SU-DHL-6 (cell line): ENCODE data around the gene HAPLN2.

ENCODE experiments used
- H2AFZ ChIP-seq: fragments of 200-600 bp; sonication (generic); 2 replicates; pipeline ENCODE4 v1.6.1; 2014; ENCODE audit warnings: low read depth, mild to moderate bottlenecking, moderate library complexity, mixed read lengths, antibody characterized with exemption, low read length; ENCODE audit not compliant: severe bottlenecking
- H3F3A ChIP-seq: fragments of 200-600 bp; shearing (Covaris generic); 2 replicates; pipeline ENCODE4 v1.6.0; 2016; ENCODE audit warnings: antibody characterized with exemption, mild to moderate bottlenecking; ENCODE audit not compliant: insufficient read depth
- H3K27ac ChIP-seq: fragments of 200-600 bp; sonication (generic); 2 replicates; pipeline ENCODE4 v1.5.1; 2016; ENCODE audit warnings: low read depth, mild to moderate bottlenecking, low read length, moderate library complexity, mixed read lengths
- H3K27me3 ChIP-seq: fragments of 200-600 bp; sonication (generic), shearing (Covaris generic); 2 replicates; pipeline ENCODE4 v1.6.0; 2014; ENCODE audit warnings: mild to moderate bottlenecking, low read length
- H3K36me3 ChIP-seq: fragments of 200-600 bp; sonication (generic); 2 replicates; pipeline ENCODE4 v1.6.1; 2014; ENCODE audit warnings: mild to moderate bottlenecking, low read length, mixed read lengths
- H3K4me2 ChIP-seq: fragments of 300-600, 200-600 bp; shearing (Covaris generic), sonication (generic); 2 replicates; pipeline ENCODE4 v1.6.0; 2014; ENCODE audit warnings: low read length, low read depth, mild to moderate bottlenecking; ENCODE audit not compliant: poor library complexity, severe bottlenecking
- H3K4me3 ChIP-seq: fragments of 200-600 bp; sonication (generic); 2 replicates; pipeline ENCODE4 v1.5.1; 2014; ENCODE audit warnings: antibody characterized with exemption, low read length, mild to moderate bottlenecking, mixed read lengths; ENCODE audit not compliant: insufficient read depth, poor library complexity, severe bottlenecking
- H3K79me2 ChIP-seq: fragments of 200-600 bp; sonication (generic); 2 replicates; pipeline ENCODE4 v1.6.1; 2014; ENCODE audit warnings: mild to moderate bottlenecking, low read length, moderate library complexity; ENCODE audit not compliant: insufficient read depth
- H3K9ac ChIP-seq: fragments of 200-600 bp; sonication (generic); 2 replicates; pipeline ENCODE4 v1.7.0; 2014; ENCODE audit warnings: mild to moderate bottlenecking, low read length
- H3K9me2 ChIP-seq: fragments of 200-600 bp; sonication (generic); replicated peaks from 2 replicates; pipeline ENCODE4 v1.6.1; 2014; ENCODE audit warnings: low read length; ENCODE audit not compliant: insufficient read depth
- H3K9me3 ChIP-seq: fragments of 200-600 bp; sonication (generic); 2 replicates; pipeline ENCODE4 v1.6.1; 2014; ENCODE audit warnings: low read length, mixed read lengths; ENCODE audit not compliant: insufficient read depth
- H4K20me1 ChIP-seq: fragments of 200-600 bp; sonication (generic); 2 replicates; pipeline ENCODE4 v1.6.1; 2014; ENCODE audit warnings: low read depth, mild to moderate bottlenecking, antibody characterized with exemption, low read length, moderate library complexity, mixed read lengths
- EZH2phosphoT487 ChIP-seq: fragments of 200-600 bp; sonication (generic), shearing (Covaris generic); conservative IDR thresholded peaks from 2 replicates; pipeline ENCODE4 v1.6.1; 2018; ENCODE audit warnings: mild to moderate bottlenecking, antibody characterized with exemption, low read length, moderate library complexity, mixed read lengths
- TF ChIP-seq, protein P1 (sequence below): fragments of 200-600 bp; sonication (generic); IDR thresholded peaks from one replicate; pipeline ENCODE4 v1.5.1; 2017; ENCODE audit warnings: antibody characterized with exemption, mild to moderate bottlenecking, low read length, moderate library complexity; ENCODE audit not compliant: insufficient read depth, poor library complexity, severe bottlenecking

The HAPLN2 gene

DNA sequence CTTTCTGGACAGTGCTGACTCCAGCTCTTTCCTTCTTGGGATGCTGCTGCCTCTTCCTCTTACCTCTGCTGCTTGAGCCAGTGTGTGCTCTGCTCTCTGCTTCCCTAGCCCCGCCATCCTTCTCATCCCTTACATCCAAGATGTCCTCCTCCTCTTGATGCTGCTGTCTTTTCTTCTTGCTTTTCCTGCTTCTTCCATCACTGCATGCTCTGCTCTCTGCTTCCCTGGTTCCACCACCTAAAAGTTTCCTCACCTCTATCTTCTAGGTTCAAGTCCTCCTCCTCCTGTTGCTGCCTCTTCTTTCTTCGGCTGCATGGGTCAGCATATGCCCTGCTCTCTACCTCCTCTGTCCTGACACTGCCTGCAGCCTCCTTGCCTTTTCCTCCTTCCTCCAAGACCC lies 24.2 kb upstream of the HAPLN2 start:
- H3K36me3 ChIP-seq = no peaks in the 10 kb centered on the region

DNA sequence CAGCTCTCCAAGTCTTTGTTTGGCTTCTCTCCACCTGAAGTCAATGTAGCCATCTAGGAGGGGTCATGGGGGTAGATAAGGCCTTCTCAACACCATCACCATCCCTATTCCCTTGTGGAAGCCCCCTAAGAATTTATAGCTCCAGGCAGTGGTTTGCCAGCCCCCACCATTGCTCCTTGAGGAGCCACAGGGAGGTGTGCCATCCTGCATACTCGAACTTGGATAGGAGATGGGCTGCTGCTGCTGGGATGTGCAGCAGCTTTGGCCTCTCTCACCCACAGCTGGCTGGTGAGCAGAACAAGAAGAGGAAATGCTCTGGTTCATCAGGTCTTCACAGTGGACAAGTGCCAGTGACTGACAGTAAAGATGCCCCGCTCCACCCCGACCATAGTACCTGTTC lies 22.8 kb upstream of the HAPLN2 start:
- Histone ChIP-seq H3K4me2 (no peak overlapping the region), H3K27me3 (no peaks in the 10 kb centered on the region), H2AFZ (no peak overlapping the region), H3K4me3 (no peak overlapping the region), H4K20me1 (no peaks in the 10 kb centered on the region), H3K36me3 (no peaks in the 10 kb centered on the region), H3K79me2 (peaks cover 33% of the 10 kb centered on the region), H3K9me2 (no peaks in the 10 kb centered on the region), H3F3A (peaks cover 41% of the 10 kb centered on the region), H3K27ac (no peak overlapping the region), H3K9me3 (no peaks in the 10 kb centered on the region), H3K9ac (no peak overlapping the region)
- TF ChIP-seq EZH2phosphoT487 = no peak
- TF ChIP-seq, protein P1, sequence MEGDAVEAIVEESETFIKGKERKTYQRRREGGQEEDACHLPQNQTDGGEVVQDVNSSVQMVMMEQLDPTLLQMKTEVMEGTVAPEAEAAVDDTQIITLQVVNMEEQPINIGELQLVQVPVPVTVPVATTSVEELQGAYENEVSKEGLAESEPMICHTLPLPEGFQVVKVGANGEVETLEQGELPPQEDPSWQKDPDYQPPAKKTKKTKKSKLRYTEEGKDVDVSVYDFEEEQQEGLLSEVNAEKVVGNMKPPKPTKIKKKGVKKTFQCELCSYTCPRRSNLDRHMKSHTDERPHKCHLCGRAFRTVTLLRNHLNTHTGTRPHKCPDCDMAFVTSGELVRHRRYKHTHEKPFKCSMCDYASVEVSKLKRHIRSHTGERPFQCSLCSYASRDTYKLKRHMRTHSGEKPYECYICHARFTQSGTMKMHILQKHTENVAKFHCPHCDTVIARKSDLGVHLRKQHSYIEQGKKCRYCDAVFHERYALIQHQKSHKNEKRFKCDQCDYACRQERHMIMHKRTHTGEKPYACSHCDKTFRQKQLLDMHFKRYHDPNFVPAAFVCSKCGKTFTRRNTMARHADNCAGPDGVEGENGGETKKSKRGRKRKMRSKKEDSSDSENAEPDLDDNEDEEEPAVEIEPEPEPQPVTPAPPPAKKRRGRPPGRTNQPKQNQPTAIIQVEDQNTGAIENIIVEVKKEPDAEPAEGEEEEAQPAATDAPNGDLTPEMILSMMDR = no peak

More for the DNA sequence above, 24.2 kb upstream of the HAPLN2 start:
- H3K9me2 ChIP-seq = no peaks in the 10 kb centered on the region
- H3K27me3 ChIP-seq = no peaks in the 10 kb centered on the region
- no peaks in the 10 kb centered on the region for H3K9me3 ChIP-seq
- no peak overlapping the region for H3K4me2 ChIP-seq
- no peak overlapping the region for H3K27ac ChIP-seq
- H3F3A ChIP-seq = peaks cover 37% of the 10 kb centered on the region
- no peak overlapping the region for H3K4me3 ChIP-seq
- H4K20me1 ChIP-seq = no peaks in the 10 kb centered on the region
- H3K79me2 ChIP-seq = peaks cover 19% of the 10 kb centered on the region
- no peak overlapping the region for H2AFZ ChIP-seq
- H3K9ac ChIP-seq = no peak overlapping the region
- no peak for TF ChIP-seq EZH2phosphoT487
- TF ChIP-seq, protein P1 = no peak

DNA sequence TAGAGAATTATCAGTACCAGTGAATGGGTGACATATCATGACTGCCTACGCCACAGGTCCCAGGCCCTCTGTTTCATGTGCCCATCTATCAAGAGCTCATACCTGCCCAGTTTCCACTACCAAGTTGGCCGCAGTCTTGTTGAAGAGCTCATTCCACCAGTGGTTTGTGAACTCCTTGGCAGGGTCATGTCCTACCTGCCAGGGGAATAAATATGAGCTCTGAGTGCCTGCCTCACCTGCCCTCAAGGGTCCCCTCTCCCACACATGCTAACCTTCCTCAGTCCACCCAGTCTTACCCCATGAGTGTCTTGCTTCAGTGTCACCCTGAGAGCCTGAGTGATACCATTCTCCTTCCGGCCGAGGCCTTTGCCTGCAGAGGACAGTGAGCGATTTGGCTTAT lies 21.1 kb upstream of the HAPLN2 start:
- H2AFZ ChIP-seq = no peak overlapping the region
- H3K9me3 ChIP-seq = no peaks in the 10 kb centered on the region
- H3K79me2 ChIP-seq = peaks cover 32% of the 10 kb centered on the region
- H3K4me2 ChIP-seq = no peak overlapping the region
- no peak overlapping the region for H3K4me3 ChIP-seq
- H3F3A ChIP-seq = peaks cover 44% of the 10 kb centered on the region
- H3K36me3 ChIP-seq = no peaks in the 10 kb centered on the region
- H3K27ac ChIP-seq = no peak overlapping the region
- TF ChIP-seq, protein P1 = no peak
- no peak for TF ChIP-seq EZH2phosphoT487
- H3K27me3 ChIP-seq = no peaks in the 10 kb centered on the region
- no peak overlapping the region for H3K9ac ChIP-seq
- no peaks in the 10 kb centered on the region for H3K9me2 ChIP-seq
- H4K20me1 ChIP-seq = no peaks in the 10 kb centered on the region
